ENCODE data around the gene ZNF17.
A peak's percentile ranks its signal among the peaks of the same experiment; 100 is the strongest.

GRCh38 chr19:57465680-57466381 is 54.9 kb downstream of the ZNF17 start:
- peak in 3 of 5 experiments; percentile 28 to 42 (median 40) for TF ChIP-seq CTCF (IDR thresholded peaks at IDR 0.05 in 4 of 5, conservative IDR thresholded peaks at IDR 0.05 in 1 of 5)
- TF ChIP-seq POLR2A (IDR thresholded peaks at IDR 0.05) = no peak
